ENCODE measurements around the gene DKKL1.

DNA sequence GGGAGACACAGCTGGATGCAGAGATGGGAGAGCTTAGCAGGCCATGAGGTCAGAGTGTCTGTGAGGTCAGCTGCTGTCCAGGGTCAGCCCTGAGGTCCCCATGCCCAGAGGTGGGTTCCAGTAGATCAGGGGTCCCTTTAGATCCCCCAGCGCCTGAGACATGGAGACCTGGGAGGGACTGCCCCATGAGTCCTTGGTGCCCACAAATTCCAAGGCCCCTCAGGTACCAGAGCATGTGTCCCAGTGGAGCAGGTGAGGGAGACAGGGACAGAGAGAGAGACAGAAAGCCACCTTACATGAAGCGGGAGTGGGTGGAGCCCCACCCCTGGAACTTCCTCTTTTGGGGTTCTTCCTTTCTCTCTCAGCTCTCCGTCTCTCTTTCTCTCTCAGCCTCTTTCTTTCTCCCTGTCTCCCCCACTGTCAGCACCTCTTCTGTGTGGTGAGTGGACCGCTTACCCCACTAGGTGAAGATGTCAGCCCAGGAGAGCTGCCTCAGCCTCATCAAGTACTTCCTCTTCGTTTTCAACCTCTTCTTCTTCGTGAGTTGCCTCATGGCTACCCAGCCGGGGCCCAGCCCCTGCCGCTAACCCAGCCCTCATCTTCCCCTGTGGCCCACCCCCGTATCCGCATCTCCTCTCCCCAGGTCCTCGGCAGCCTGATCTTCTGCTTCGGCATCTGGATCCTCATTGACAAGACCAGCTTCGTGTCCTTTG is 28.4 kb upstream of the DKKL1 start, which contains the start of gene CD37:
- TF ChIP-seq POLR2A (IDR thresholded peaks at IDR 0.05), result peak in 1 of 3 donors; percentile 14
- TF ChIP-seq, protein P1, sequence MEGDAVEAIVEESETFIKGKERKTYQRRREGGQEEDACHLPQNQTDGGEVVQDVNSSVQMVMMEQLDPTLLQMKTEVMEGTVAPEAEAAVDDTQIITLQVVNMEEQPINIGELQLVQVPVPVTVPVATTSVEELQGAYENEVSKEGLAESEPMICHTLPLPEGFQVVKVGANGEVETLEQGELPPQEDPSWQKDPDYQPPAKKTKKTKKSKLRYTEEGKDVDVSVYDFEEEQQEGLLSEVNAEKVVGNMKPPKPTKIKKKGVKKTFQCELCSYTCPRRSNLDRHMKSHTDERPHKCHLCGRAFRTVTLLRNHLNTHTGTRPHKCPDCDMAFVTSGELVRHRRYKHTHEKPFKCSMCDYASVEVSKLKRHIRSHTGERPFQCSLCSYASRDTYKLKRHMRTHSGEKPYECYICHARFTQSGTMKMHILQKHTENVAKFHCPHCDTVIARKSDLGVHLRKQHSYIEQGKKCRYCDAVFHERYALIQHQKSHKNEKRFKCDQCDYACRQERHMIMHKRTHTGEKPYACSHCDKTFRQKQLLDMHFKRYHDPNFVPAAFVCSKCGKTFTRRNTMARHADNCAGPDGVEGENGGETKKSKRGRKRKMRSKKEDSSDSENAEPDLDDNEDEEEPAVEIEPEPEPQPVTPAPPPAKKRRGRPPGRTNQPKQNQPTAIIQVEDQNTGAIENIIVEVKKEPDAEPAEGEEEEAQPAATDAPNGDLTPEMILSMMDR (IDR thresholded peaks at IDR 0.05), result no peak
